Nephron (organoid): ENCODE results near the gene RHOBTB1.
"Not testable (repeated sequence)": the region's sequence is repeated elsewhere in the genome, so short reads cannot be mapped to it uniquely, and the experiment has no call there.

ENCODE experiments used
- H3K27ac Mint-ChIP-seq, 3 experiments: 2 replicates each; pipeline ENCODE4 v1.8.0; 2020; ENCODE audit warnings: mixed read lengths in 3 of 3, mild to moderate bottlenecking in 2 of 3, moderate library complexity in 1 of 3
- H3K27me3 Mint-ChIP-seq: 2 replicates; pipeline ENCODE4 v1.8.0; 2021; ENCODE audit warnings: low read depth, mild to moderate bottlenecking, moderate library complexity, mixed read lengths
- H3K36me3 Mint-ChIP-seq: 2 replicates; pipeline ENCODE4 v1.8.0; 2020; ENCODE audit warnings: low read depth, mixed read lengths
- H3K4me1 Mint-ChIP-seq: 2 replicates; pipeline ENCODE4 v1.8.0; 2020; ENCODE audit warnings: mixed read lengths
- H3K4me3 Mint-ChIP-seq, 3 experiments: 2 replicates each; pipeline ENCODE4 v1.8.0; 2020; ENCODE audit warnings: mild to moderate bottlenecking in 3 of 3, mixed read lengths in 3 of 3, moderate library complexity in 2 of 3
- H3K9me3 Mint-ChIP-seq: 2 replicates; pipeline ENCODE4 v1.8.0; 2020; ENCODE audit warnings: mixed read lengths
- TF ChIP-seq, protein P1 (sequence below), 3 experiments: fragments of 200-600 bp; sonication (generic); IDR thresholded peaks; one replicate each; pipeline ENCODE4 v1.5.0; 2021; ENCODE audit warnings: antibody characterized with exemption in 3 of 3; ENCODE audit not compliant: unreplicated experiment in 3 of 3

RHOBTB1 gene

DNA sequence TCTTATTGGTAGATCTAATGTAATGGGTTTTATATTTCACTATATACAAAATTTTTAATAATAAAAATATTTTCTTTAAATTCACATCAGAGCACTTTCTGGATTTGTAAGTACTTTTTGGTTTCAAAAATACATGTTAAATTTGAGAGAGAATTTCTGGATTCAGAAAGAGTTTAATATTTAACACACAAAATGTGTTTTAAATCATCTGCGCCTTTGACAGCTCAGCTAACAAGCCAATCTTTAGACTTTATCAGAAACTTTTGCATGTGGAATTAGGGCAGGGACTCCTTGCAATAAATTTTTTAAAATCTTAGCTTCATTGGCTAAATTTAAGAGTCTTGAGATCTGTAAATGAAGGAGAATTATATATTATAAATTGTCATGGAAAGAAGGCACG, 32.7 kb upstream of the RHOBTB1 start:
- Mint-ChIP-seq H3K9me3 (no peaks in the 10 kb centered on the region), H3K36me3 (no peaks in the 10 kb centered on the region), H3K27me3 (no peaks in the 10 kb centered on the region), H3K4me3 (no peak overlapping the region), H3K4me1 (peaks cover 53% of the 10 kb centered on the region), H3K27ac (peak overlapping the region in 2 of 3 experiments; percentile 37 to 63)
- TF ChIP-seq, protein P1, sequence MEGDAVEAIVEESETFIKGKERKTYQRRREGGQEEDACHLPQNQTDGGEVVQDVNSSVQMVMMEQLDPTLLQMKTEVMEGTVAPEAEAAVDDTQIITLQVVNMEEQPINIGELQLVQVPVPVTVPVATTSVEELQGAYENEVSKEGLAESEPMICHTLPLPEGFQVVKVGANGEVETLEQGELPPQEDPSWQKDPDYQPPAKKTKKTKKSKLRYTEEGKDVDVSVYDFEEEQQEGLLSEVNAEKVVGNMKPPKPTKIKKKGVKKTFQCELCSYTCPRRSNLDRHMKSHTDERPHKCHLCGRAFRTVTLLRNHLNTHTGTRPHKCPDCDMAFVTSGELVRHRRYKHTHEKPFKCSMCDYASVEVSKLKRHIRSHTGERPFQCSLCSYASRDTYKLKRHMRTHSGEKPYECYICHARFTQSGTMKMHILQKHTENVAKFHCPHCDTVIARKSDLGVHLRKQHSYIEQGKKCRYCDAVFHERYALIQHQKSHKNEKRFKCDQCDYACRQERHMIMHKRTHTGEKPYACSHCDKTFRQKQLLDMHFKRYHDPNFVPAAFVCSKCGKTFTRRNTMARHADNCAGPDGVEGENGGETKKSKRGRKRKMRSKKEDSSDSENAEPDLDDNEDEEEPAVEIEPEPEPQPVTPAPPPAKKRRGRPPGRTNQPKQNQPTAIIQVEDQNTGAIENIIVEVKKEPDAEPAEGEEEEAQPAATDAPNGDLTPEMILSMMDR (IDR thresholded peaks at IDR 0.05; ENCODE audit: unreplicated experiment in 3 of 3): no peak

DNA sequence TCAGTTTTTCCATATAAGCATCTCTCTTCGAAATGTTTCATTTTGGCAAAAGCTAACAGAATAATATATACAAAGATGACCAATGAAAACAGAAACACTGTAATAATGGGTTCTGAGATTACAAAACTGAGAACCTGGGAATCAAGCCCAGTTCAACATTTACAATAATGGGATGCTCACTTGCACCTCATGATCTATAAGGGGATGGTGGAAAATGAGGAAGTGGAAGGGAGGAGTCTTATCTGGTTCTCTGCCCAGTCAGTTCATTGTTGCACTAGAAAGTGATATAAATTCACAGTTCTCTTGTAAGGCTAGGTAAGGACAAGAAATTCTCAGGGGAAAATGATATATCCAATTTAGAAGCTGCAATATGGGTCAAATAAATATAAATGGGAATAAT, 31.7 kb upstream of the RHOBTB1 start:
- TF ChIP-seq, protein P1 (IDR thresholded peaks at IDR 0.05; ENCODE audit: unreplicated experiment in 3 of 3): no peak
- Mint-ChIP-seq H3K27ac (peak overlapping the region; percentile 10 to 73 (median 63)), H3K4me1 (peaks cover 51% of the 10 kb centered on the region), H3K4me3 (no peak overlapping the region), H3K36me3 (peaks cover 4% of the 10 kb centered on the region), H3K27me3 (no peaks in the 10 kb centered on the region), H3K9me3 (no peaks in the 10 kb centered on the region)

DNA sequence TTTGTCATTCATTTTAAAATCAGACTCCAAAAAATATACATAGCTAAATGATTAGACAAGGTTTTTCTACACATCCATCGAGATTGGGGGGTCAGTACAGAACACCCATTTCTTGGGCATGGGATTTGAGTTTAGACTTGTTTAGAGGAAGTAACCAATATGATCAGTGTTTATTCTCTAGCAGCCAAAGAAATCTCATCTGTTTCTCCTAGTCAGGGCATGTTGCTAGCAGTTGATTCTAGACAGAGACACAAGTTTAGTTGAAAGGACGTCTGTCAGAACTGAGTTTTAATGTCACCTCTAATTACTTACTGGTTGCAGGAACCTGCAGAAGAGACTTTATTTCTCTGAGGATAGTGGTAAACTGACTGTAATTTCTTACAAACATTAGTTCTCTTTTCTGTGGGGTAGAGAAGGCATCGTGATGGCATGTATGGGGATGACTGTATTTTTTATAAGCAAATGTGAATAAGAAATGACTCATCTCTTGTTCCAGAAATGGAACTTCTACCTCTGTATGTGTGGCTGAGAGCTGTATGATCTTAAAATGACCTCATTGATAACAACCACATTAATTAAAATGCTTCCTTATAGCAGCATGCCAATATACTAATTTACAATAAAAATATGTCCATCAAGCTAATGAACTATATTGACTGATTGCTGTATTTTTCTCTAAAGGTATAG, 30.6 kb upstream of the RHOBTB1 start:
- Mint-ChIP-seq H3K4me1 (peaks cover 42% of the 10 kb centered on the region), H3K27me3 (no peaks in the 10 kb centered on the region), H3K36me3 (peaks cover 4% of the 10 kb centered on the region), H3K9me3 (no peaks in the 10 kb centered on the region), H3K4me3 (no peak overlapping the region), H3K27ac (peak overlapping the region; percentile 20 to 73 (median 63))
- TF ChIP-seq, protein P1 (IDR thresholded peaks at IDR 0.05; ENCODE audit: unreplicated experiment in 3 of 3): no peak

DNA sequence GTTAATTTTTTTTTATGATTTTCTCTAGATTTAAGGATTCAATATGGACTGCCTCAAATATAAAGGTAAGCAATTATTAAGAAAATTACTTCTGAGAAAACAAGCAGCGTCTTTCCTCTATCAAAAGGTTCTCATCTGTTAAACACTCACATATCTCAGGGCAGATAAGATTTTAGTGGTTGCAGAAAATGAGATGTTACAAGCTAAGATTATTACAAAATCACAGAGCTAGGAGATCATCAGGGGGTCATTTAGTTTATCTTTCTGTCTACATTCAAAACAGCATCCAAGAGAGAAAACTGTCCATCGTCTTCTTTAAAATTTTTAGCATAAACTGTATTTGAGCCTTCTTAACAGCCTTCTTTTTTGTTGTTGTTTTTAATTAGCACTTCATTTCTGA, 29.1 kb upstream of the RHOBTB1 start:
- H3K36me3 Mint-ChIP-seq: peaks cover 4% of the 10 kb centered on the region
- TF ChIP-seq, protein P1 (IDR thresholded peaks at IDR 0.05; ENCODE audit: unreplicated experiment in 3 of 3): no peak
- H3K27ac Mint-ChIP-seq: peak overlapping the region in 1 of 3 experiments; percentile 3
- H3K9me3 Mint-ChIP-seq: no peaks in the 10 kb centered on the region
- H3K4me3 Mint-ChIP-seq: no peak overlapping the region
- peaks cover 29% of the 10 kb centered on the region for H3K4me1 Mint-ChIP-seq
- no peaks in the 10 kb centered on the region for H3K27me3 Mint-ChIP-seq

DNA sequence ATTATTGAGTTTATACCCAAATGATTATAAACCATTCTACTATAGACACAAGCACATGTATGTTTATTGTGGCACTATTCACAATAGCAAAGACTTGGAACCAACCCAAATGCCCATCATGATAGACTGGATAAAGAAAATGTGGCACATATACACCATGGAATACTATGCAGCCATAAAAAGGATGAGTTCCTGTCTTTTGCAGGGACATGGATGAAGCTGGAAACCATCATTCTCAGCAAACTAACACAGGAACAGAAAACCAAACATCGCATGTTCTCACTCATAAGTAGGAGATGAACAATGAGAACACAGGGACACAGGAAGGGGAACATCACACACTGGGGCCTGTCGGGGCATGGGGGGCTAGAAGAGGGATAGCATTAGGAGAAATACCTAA, 28.2 kb upstream of the RHOBTB1 start:
- not testable (repeated sequence) for H3K27me3 Mint-ChIP-seq, H3K36me3 Mint-ChIP-seq, H3K27ac Mint-ChIP-seq, H3K4me3 Mint-ChIP-seq, H3K9me3 Mint-ChIP-seq
- H3K4me1 Mint-ChIP-seq: peaks cover 22% of the 10 kb centered on the region

DNA sequence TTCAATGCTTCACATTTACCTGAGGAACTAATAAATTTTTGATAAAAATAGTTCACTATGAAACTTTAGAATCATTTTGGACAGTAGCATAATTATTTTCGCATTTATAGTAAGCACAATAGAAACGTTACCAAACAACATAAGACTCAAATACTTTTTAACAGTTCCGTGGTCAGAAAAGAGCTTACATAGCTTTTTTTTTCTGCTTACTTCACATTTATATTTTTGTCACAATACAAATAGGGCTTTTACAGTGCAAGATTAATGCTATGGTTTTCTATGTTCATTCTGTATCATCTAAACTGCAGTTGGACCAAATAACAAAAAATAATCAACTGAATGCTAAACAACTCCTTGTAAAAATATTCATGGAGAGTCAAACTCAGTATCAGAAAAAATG, 26.5 kb upstream of the RHOBTB1 start:
- TF ChIP-seq, protein P1 (IDR thresholded peaks at IDR 0.05; ENCODE audit: unreplicated experiment in 3 of 3): no peak
- H3K36me3 Mint-ChIP-seq: peaks cover 4% of the 10 kb centered on the region
- peaks cover 10% of the 10 kb centered on the region for H3K4me1 Mint-ChIP-seq
- H3K27me3 Mint-ChIP-seq: no peaks in the 10 kb centered on the region
- H3K27ac Mint-ChIP-seq: no peak overlapping the region
- no peaks in the 10 kb centered on the region for H3K9me3 Mint-ChIP-seq
- no peak overlapping the region for H3K4me3 Mint-ChIP-seq
